Measurements from ENCODE around the gene BBLN.

The BBLN gene

GRCh38 chr9:128145951-128146351 is 14.1 kb upstream of the BBLN start:
- DNase-seq = no peak

GRCh38 chr9:128146591-128147120 is 13.4 kb upstream of the BBLN start:
- DNase-seq = no peak

GRCh38 chr9:128148509-128149000 is 11.5 kb upstream of the BBLN start:
- no peak for DNase-seq

GRCh38 chr9:128149001-128149701 is 10.9 kb upstream of the BBLN start, which contains the start of gene LCN2:
LCN2 (plus strand) TSS chr9:128149453; CDS start chr9:128149526, 73 bp downstream.
- no peak for DNase-seq

GRCh38 chr9:128149951-128150593 is 10.0 kb upstream of the BBLN start:
- DNase-seq = no peak

GRCh38 chr9:128150594-128151308 is 9.3 kb upstream of the BBLN start:
- DNase-seq = peak in 1 of 2 donors; percentile 6

DNA sequence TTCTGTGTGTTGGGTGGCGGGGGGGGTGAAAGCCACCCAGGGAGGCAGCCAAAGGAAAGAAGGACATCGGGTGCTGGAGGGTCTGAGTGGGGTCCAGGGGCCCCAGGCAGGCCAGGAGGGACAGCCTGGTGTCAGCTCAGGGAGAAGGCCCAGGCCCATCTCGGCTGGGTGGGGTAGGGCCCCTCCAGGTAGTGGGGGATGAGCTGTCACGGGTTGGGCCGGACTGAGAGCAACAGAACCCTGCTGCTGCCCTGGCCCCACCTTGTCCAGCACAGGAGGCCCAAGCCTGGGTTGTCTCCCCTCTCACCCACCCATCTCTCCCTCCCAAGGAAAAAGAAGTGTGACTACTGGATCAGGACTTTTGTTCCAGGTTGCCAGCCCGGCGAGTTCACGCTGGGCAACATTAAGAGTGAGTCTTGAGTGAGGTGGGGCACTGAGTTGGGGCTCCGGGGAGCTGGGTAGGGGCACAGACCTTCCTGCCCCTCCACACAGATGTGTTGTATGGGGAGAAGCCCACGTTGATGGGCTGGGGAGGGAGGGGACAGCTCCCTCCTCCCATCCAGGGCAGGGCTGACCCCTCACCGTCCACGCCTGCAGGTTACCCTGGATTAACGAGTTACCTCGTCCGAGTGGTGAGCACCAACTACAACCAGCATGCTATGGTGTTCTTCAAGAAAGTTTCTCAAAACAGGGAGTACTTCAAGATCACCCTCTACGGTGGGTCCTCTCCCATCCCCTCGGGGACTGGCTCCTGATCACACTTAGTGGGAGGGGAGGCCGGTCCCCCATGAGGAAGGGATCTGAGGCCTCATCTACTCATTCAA is 8.5 kb upstream of the BBLN start:
- no peak for DNase-seq

GRCh38 chr9:128152133-128153059 is 7.7 kb upstream of the BBLN start:
- DNase-seq = no peak

- DNase-seq = no peak
Observed at GRCh38 chr9:128153060-128153946, 6.8 kb upstream of the BBLN start.

- DNase-seq = no peak
Observed at GRCh38 chr9:128153947-128154695, 5.9 kb upstream of the BBLN start.

GRCh38 chr9:128155736-128156500 is 4.1 kb upstream of the BBLN start:
- DNase-seq = no peak

DNA sequence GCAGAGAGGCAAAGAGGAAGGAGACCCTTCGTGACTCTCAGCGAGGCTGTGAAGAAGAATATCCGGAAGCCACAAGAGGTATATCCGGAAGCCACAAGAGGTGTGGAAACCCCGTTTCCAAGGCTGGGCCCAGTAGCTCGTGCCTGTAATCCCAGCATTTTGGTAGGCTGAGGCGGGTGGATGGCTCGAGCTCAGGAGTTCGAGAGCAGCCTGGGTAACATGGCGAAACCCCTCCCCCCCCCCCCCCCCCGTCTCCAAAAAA is 612 bp upstream of the BBLN start:
- DNase-seq = peak in 1 of 2 donors; percentile 59

GRCh38 chr9:128160603-128160987 is 530 bp downstream of the BBLN start:
- DNase-seq = no peak

DNA sequence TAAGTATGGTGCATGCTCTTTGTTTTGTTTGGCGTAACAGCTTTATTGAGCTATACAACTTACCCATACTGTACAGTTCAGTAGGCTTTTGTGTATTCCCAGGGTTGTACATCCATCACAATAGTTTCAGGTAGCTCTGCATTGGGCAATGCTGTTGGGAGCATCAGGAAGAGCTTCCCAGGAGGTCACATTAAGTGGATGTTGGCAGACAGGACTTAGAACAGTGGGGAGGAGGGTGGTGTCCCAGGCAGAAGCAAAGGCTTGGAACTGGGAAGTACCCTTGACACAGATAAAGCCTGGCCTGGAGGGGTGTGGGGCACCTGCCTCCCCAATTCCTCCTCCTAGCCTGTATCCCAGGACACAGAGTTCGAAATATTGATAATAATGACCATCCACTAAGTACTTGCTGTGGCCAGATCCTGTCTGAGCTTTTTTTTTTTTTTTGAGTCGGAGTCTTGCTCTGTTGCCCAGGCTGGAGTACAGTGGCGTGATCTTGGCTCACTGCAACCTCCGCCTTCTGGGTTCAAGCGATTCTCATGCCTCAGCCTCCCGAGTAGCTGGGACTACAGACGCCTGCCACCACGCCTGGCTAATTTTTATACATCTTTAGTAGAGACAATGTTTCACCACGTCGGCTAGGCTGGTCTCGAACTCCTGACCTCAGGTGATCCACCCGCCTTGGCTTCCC is 1.3 kb downstream of the BBLN start:
- DNase-seq = no peak

DNA sequence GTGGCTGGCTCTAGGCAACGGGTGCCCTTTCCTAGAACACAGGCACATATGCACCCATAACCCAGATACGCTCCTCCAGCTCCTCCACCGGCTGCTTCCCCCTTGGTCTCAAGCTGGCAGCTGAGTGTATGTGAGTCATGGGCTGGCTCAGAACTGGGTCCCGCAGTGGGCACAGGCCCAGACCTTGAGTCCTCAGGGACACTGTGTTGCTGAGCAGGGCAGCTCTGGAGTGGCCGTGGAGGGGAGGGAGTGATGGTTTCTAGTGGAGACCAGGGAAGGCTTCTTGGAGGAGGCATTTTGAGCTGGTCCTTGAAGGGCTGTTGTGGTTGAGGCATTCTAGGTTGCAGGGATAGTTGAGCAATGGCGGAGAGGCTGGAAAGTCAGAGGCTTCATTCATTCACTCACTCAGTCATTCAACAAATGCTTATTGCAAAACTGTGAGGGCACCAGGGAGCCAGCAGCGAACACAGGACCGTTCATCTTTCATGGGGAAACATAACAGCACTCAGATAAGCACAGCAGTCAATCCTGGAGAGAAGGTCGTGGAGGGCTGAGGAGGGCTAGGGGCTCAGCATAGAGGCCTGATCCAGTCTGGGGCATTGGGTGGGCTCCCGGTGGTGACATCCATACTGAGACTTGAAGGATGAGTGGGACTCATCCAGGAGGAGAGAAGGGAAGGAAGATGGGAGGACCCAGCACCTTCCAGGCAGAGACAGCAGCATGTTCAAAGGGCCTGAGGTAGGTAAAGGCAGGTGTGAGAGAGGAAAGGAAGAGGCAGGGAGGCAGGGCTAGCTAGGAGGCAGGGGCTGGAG is 2.4 kb downstream of the BBLN start:
- no peak for DNase-seq

GRCh38 chr9:128163027-128163515 is 3.0 kb downstream of the BBLN start:
- no peak for DNase-seq

GRCh38 chr9:128163523-128164306 is 3.6 kb downstream of the BBLN start:
- no peak for DNase-seq

Data from bone marrow (tissue), 2 donors.